H9 (cell line): Measurements from ENCODE around the gene TPBG. TPM values are rescaled to one million over a fixed set of nuclear protein-coding genes. Genes with fewer than 3 reads are reported as not detected.

Source experiments
- DNase-seq: peaks from one replicate; pipeline ENCODE4 v3.0.0-alpha.2; 2017
- H2AFZ ChIP-seq: one replicate; pipeline ENCODE4 v1.6.1; 2013; ENCODE audit warnings: mild to moderate bottlenecking, low read length, control low read depth, moderate library complexity
- H2AK5ac ChIP-seq: 2 replicates; pipeline ENCODE4 v1.6.1; 2013; ENCODE audit warnings: low read length, control low read depth, mixed read lengths; ENCODE audit not compliant: insufficient read length
- H2BK120ac ChIP-seq: one replicate; pipeline ENCODE4 v1.6.1; 2013; ENCODE audit warnings: low read depth, mild to moderate bottlenecking, low read length, control low read depth, inconsistent platforms; ENCODE audit not compliant: poor library complexity, severe bottlenecking
- H2BK12ac ChIP-seq: 2 replicates; pipeline ENCODE4 v1.6.1; 2013; ENCODE audit warnings: low read length, control low read depth, mixed read lengths, low read depth; ENCODE audit not compliant: insufficient read length
- H2BK15ac ChIP-seq: 2 replicates; pipeline ENCODE4 v1.6.1; 2013; ENCODE audit warnings: low read depth, low read length, control low read depth
- H2BK20ac ChIP-seq: one replicate; pipeline ENCODE4 v1.6.1; 2013; ENCODE audit warnings: low read depth, mild to moderate bottlenecking, low read length, control low read depth, inconsistent platforms; ENCODE audit not compliant: poor library complexity, severe bottlenecking
- H2BK5ac ChIP-seq: 2 replicates; pipeline ENCODE4 v1.6.1; 2013; ENCODE audit warnings: low read length, control low read depth, mixed read lengths; ENCODE audit not compliant: insufficient read length
- H3K14ac ChIP-seq: 2 replicates; pipeline ENCODE4 v1.6.1; 2013; ENCODE audit warnings: low read length, control low read depth; ENCODE audit not compliant: insufficient read depth
- H3K18ac ChIP-seq: 2 replicates; pipeline ENCODE4 v1.6.1; 2013; ENCODE audit warnings: low read depth, mild to moderate bottlenecking, mixed read lengths, low read length, control low read depth; ENCODE audit not compliant: insufficient read length
- H3K23ac ChIP-seq: 2 replicates; pipeline ENCODE4 v1.6.1; 2013; ENCODE audit warnings: low read length, control low read depth, mixed read lengths, low read depth; ENCODE audit not compliant: insufficient read length
- H3K23me2 ChIP-seq: 2 replicates; pipeline ENCODE4 v1.6.1; 2013; ENCODE audit warnings: low read depth, mild to moderate bottlenecking, mixed read lengths, low read length, control low read depth; ENCODE audit not compliant: insufficient read length, poor library complexity, severe bottlenecking
- H3K27ac ChIP-seq: 2 replicates; pipeline ENCODE4 v1.5.1; 2013; ENCODE audit warnings: low read length, control low read depth, mixed read lengths, low read depth; ENCODE audit not compliant: insufficient read length
- H3K27me3 ChIP-seq: 2 replicates; pipeline ENCODE4 v1.6.1; 2013; ENCODE audit warnings: low read length, control low read depth, inconsistent platforms; ENCODE audit not compliant: insufficient read depth
- H3K4ac ChIP-seq: 2 replicates; pipeline ENCODE4 v1.6.1; 2013; ENCODE audit warnings: low read depth, mild to moderate bottlenecking, control low read depth, inconsistent platforms, low read length, moderate library complexity
- H3K4me1 ChIP-seq: 2 replicates; pipeline ENCODE4 v1.6.1; 2013; ENCODE audit warnings: low read length, control low read depth, inconsistent platforms; ENCODE audit not compliant: insufficient read depth
- H3K4me2 ChIP-seq: 2 replicates; pipeline ENCODE4 v1.6.1; 2013; ENCODE audit warnings: low read length, control low read depth, mixed read lengths; ENCODE audit not compliant: insufficient read length, insufficient read depth
- H3K56ac ChIP-seq: 2 replicates; pipeline ENCODE4 v1.6.1; 2013; ENCODE audit warnings: low read depth, mild to moderate bottlenecking, mixed read lengths, low read length, control low read depth; ENCODE audit not compliant: insufficient read length
- H3K79me1 ChIP-seq: 2 replicates; pipeline ENCODE4 v1.6.1; 2013; ENCODE audit warnings: low read depth, mild to moderate bottlenecking, moderate library complexity, low read length, control low read depth, inconsistent platforms; ENCODE audit not compliant: insufficient read depth, poor library complexity, severe bottlenecking
- H3K79me2 ChIP-seq: 2 replicates; pipeline ENCODE4 v1.6.1; 2013; ENCODE audit warnings: low read length, control low read depth, inconsistent platforms; ENCODE audit not compliant: insufficient read depth
- H3K9ac ChIP-seq: 2 replicates; pipeline ENCODE4 v1.6.1; 2013; ENCODE audit warnings: low read length, control low read depth, mixed read lengths; ENCODE audit not compliant: insufficient read length; ENCODE audit errors: extremely low read depth
- H3K9me3 ChIP-seq: one replicate; pipeline ENCODE4 v1.6.1; 2013; ENCODE audit warnings: low read depth, low read length, inconsistent platforms; ENCODE audit not compliant: control insufficient read depth
- H3T11ph ChIP-seq: one replicate; pipeline ENCODE4 v1.6.1; 2013; ENCODE audit warnings: mild to moderate bottlenecking, low read length, control low read depth, inconsistent platforms
- H4K20me1 ChIP-seq: one replicate; pipeline ENCODE4 v1.6.1; 2013; ENCODE audit not compliant: control insufficient read depth, insufficient read length, insufficient read depth
- H4K5ac ChIP-seq: 2 replicates; pipeline ENCODE4 v1.6.1; 2013; ENCODE audit warnings: low read depth, mild to moderate bottlenecking, mixed read lengths, low read length, control low read depth; ENCODE audit not compliant: insufficient read length
- H4K8ac ChIP-seq: replicated peaks from 2 replicates; pipeline ENCODE4 v1.6.1; 2013; ENCODE audit warnings: low read length, control low read depth, mixed read lengths, low read depth; ENCODE audit not compliant: insufficient read length
- H4K91ac ChIP-seq: 2 replicates; pipeline ENCODE4 v1.6.1; 2013; ENCODE audit warnings: low read depth, mild to moderate bottlenecking, moderate library complexity, mixed read lengths, low read length, control low read depth; ENCODE audit not compliant: insufficient read length
- H3K27ac Mint-ChIP-seq, 3 experiments: 2 replicates in 2 of 3; 3 replicates in 1 of 3; pipeline ENCODE4 v1.8.0; 2020 to 2021; ENCODE audit warnings: mixed read lengths in 3 of 3, mild to moderate bottlenecking in 1 of 3, moderate library complexity in 1 of 3
- H3K27me3 Mint-ChIP-seq: 2 replicates; pipeline ENCODE4 v1.8.0; 2021; ENCODE audit warnings: low read depth, mild to moderate bottlenecking, moderate library complexity, mixed read lengths
- H3K36me3 Mint-ChIP-seq, 3 experiments: 2 replicates in 2 of 3; 3 replicates in 1 of 3; pipeline ENCODE4 v1.8.0; 2020 to 2021; ENCODE audit warnings: low read depth in 3 of 3, mixed read lengths in 3 of 3; ENCODE audit not compliant: insufficient read depth in 1 of 3
- H3K4me1 Mint-ChIP-seq, 2 experiments: 2 replicates each; pipeline ENCODE4 v1.8.0; 2020; ENCODE audit warnings: mixed read lengths in 2 of 2
- H3K4me3 Mint-ChIP-seq, 2 experiments: 2 replicates in 1 of 2; 3 replicates in 1 of 2; pipeline ENCODE4 v1.8.0; 2020 to 2021; ENCODE audit warnings: mild to moderate bottlenecking in 2 of 2, mixed read lengths in 2 of 2, moderate library complexity in 1 of 2
- H3K9me3 Mint-ChIP-seq, 2 experiments: 2 replicates in 1 of 2; 3 replicates in 1 of 2; pipeline ENCODE4 v1.8.0; 2020; ENCODE audit warnings: mild to moderate bottlenecking in 2 of 2, mixed read lengths in 2 of 2, moderate library complexity in 1 of 2
- CTCF ChIP-seq: fragments of 200-600 bp; sonication (generic); conservative IDR thresholded peaks from 3 replicates; pipeline ENCODE4 v1.8.0; 2021; ENCODE audit warnings: antibody characterized with exemption, mild to moderate bottlenecking
- total RNA-seq: library from RNA; stranded (reverse); gene quantifications from 2 replicates; pipeline ENCODE4 v1.2.1, GENCODE V29; 2021

Gene TPBG
- total RNA-seq, 1 experiment from 2014 or later: 19.0 TPM

- H3K9me3 ChIP-seq: no peaks in the 10 kb centered on the region
- no peak overlapping the region for H3K56ac ChIP-seq
- no peak overlapping the region; a peak in 1 of 7 replicates for H3K27ac Mint-ChIP-seq
- H3K36me3 Mint-ChIP-seq: peaks cover 17 to 21% (median 19%) of the 10 kb centered on the region in 3 experiments
- H4K8ac ChIP-seq: no peak overlapping the region
- H4K5ac ChIP-seq: no peak overlapping the region
- H3K4me3 Mint-ChIP-seq: no peak overlapping the region
- H3K9ac ChIP-seq: no peak overlapping the region
- H4K20me1 ChIP-seq: no peaks in the 10 kb centered on the region
- H4K91ac ChIP-seq: no peak overlapping the region
- H3K23me2 ChIP-seq: no peaks in the 10 kb centered on the region
- no peaks in the 10 kb centered on the region for H3K27me3 ChIP-seq
- peaks cover 2% of the 10 kb centered on the region; the same call in 1 of the 2 replicates for H3K4me1 ChIP-seq
- peaks cover 8 to 10% of the 10 kb centered on the region in 2 experiments for H3K4me1 Mint-ChIP-seq
- TF ChIP-seq CTCF: no peak
- no peak for DNase-seq
- H3K23ac ChIP-seq: no peak overlapping the region
- no peak overlapping the region for H2AFZ ChIP-seq
- H2BK120ac ChIP-seq: no peak overlapping the region
- H2BK15ac ChIP-seq: no peak overlapping the region
- H2BK12ac ChIP-seq: no peak overlapping the region
- no peak overlapping the region for H2BK20ac ChIP-seq
- no peak overlapping the region for H3K27ac ChIP-seq
- H3K9me3 Mint-ChIP-seq: peaks cover 15 to 22% of the 10 kb centered on the region in 2 experiments; a peak in 4 of 5 replicates
- no peaks in the 10 kb centered on the region for H3K79me2 ChIP-seq
- H3K79me1 ChIP-seq: no peaks in the 10 kb centered on the region
- H3T11ph ChIP-seq: no peak overlapping the region
- no peak overlapping the region for H2BK5ac ChIP-seq
- H3K18ac ChIP-seq: no peak overlapping the region
- no peak overlapping the region for H3K4me2 ChIP-seq
- no peak overlapping the region for H2AK5ac ChIP-seq
- no peak overlapping the region for H3K4ac ChIP-seq
- no peaks in the 10 kb centered on the region for H3K27me3 Mint-ChIP-seq
- no peak overlapping the region for H3K14ac ChIP-seq
Observed at GRCh38 chr6:82376636-82377035, 13.0 kb downstream of the TPBG start.
